Esophagus squamous epithelium (tissue), 4 donors: ENCODE data around the gene PLEKHG4B.

Source experiments
- POLR2A ChIP-seq, 4 donors: fragments of 450-650 bp; IDR thresholded peaks; one replicate each; pipeline ENCODE4 v1.6.1; 2017; ENCODE audit warnings: antibody characterized with exemption in 4 of 4, mild to moderate bottlenecking in 4 of 4, moderate library complexity in 3 of 4
- TF ChIP-seq, protein P1 (sequence below), 6 experiments: fragments of 450-650 bp in 4 of 6; fragments of 200-600 bp in 2 of 6; sonication (generic) in 2 of 6; IDR thresholded peaks; one replicate each; pipeline ENCODE4 v1.5.1; 2016 to 2019; ENCODE audit warnings: antibody characterized with exemption in 6 of 6, mild to moderate bottlenecking in 4 of 6, moderate library complexity in 4 of 6

DNA sequence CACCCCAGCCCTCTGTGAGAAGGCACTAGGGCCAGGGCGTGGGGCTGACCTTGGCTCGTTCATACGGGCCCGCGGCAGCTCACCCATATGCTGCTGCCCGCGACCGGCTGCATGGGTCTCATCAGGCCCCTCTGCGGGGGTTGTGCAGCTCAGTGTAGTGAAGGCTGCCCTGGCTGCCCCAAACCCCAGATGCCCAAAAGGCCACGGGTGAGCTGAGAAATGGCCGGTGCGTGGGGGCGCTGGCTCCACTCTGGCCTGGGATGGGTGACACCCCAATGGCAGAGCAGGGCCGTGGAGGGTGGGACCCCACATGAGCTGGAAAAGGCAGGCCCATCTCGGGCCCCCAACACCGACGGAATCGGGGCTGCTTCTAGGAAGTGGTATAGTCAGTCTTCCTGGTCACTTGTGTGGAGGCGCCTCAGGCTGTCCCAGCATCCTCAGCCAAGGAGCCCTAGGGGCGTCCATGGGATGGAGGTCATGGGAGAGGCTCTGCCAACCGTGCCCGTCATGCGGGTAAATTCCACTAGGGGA is 79.9 kb downstream of the PLEKHG4B start:
- TF ChIP-seq, protein P1, sequence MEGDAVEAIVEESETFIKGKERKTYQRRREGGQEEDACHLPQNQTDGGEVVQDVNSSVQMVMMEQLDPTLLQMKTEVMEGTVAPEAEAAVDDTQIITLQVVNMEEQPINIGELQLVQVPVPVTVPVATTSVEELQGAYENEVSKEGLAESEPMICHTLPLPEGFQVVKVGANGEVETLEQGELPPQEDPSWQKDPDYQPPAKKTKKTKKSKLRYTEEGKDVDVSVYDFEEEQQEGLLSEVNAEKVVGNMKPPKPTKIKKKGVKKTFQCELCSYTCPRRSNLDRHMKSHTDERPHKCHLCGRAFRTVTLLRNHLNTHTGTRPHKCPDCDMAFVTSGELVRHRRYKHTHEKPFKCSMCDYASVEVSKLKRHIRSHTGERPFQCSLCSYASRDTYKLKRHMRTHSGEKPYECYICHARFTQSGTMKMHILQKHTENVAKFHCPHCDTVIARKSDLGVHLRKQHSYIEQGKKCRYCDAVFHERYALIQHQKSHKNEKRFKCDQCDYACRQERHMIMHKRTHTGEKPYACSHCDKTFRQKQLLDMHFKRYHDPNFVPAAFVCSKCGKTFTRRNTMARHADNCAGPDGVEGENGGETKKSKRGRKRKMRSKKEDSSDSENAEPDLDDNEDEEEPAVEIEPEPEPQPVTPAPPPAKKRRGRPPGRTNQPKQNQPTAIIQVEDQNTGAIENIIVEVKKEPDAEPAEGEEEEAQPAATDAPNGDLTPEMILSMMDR (IDR thresholded peaks at IDR 0.05), result no peak
- TF ChIP-seq POLR2A (IDR thresholded peaks at IDR 0.05), result no peak
